H1 (cell line): ENCODE results near the gene TMEM179B. TPM values are rescaled to one million over a fixed set of nuclear protein-coding genes. Genes with fewer than 3 reads are reported as not detected.

ENCODE experiments used
- EP300 ChIP-seq, 2 experiments: IDR thresholded peaks; 1 replicate in 1 of 2; 2 replicates in 1 of 2; pipeline ENCODE4 v1.6.1; 2011 to 2012; ENCODE audit warnings: low read depth in 2 of 2, low read length in 2 of 2, mild to moderate bottlenecking in 2 of 2, borderline replicate concordance in 1 of 2, inconsistent platforms in 1 of 2, moderate library complexity in 1 of 2
- RXRA ChIP-seq: IDR thresholded peaks from 2 replicates; pipeline ENCODE4 v1.6.1; 2011; ENCODE audit warnings: low read depth, mild to moderate bottlenecking, low read length, moderate library complexity; ENCODE audit not compliant: insufficient read depth
- SAP30 ChIP-seq: fragments of 300-600 bp; sonication (generic); IDR thresholded peaks from 2 replicates; pipeline ENCODE4 v1.7.1; 2012; ENCODE audit warnings: low read length, moderate library complexity, mild to moderate bottlenecking, inconsistent platforms; ENCODE audit not compliant: insufficient read depth, insufficient replicate concordance
- SP4 ChIP-seq: IDR thresholded peaks from 2 replicates; pipeline ENCODE4 v1.6.1; 2012; ENCODE audit warnings: low read length, inconsistent platforms
- TAF7 ChIP-seq: optimal IDR thresholded peaks from 2 replicates; pipeline ENCODE3; 2011; ENCODE audit warnings: low read depth, mild to moderate bottlenecking, inconsistent platforms, low read length, moderate library complexity, borderline replicate concordance
- TBP ChIP-seq: IDR thresholded peaks from 2 replicates; pipeline ENCODE4 v1.6.1; 2011; ENCODE audit warnings: low read depth, low read length, improper control_type of control experiment
- polyA plus RNA-seq, 7 experiments: library from polyadenylated mRNA; depleted of rRNA in 3 of 7; stranded (reverse) in 5 of 7; unstranded in 2 of 7; fragments of >200 nt in 5 of 7; fragments of 200-250 nt in 2 of 7; gene quantifications; 1 replicate in 5 of 7; 2 replicates in 1 of 7; 4 replicates in 1 of 7; pipeline versions ENCODE4 v1.2.1 to v1.2.3, GENCODE V29; 2011 to 2013; ENCODE audit warnings: missing spikeins in 2 of 7, mixed read lengths in 2 of 7
- total RNA-seq: library from RNA; stranded (reverse); fragmentation: NEBNext Ultra II Directional; extraction: Animal tissue kit (Norgen Biotek cat#: 25700); gene quantifications from 2 replicates; pipeline ENCODE4 v1.2.1, GENCODE V29; 2021

TMEM179B gene
- total and polyA plus RNA-seq, 2 of the 8 experiments (the other 6 are each of a cell fraction or from before 2014, with no cell fraction given): 18.6 to 62.2 TPM

GRCh38 chr11:62786318-62787004, 741 bp upstream of the TMEM179B start (continued):
- TF ChIP-seq TBP (peak; percentile 46; the same call in 1 of the 2 replicates), SP4 (0 out of 2 replicates have a peak, but pooled peaks have one; percentile 43), SAP30 (no peak), RXRA (no peak), EP300 (IDR thresholded peaks at IDR 0.05; ENCODE audit: borderline replicate concordance in 1 of 2, low read depth in 2 of 2, low read length in 2 of 2) (0 out of 3 replicates have a peak, but pooled peaks of 1 of the 2 experiments have one; percentile 6), TAF7 (peak; percentile 92)
